GM21576 (cell line): ENCODE data around the gene NRIP3.

Experiments
- ATAC-seq: cut with Tn5 transposase; IDR thresholded peaks from one replicate; pipeline ENCODE4 v1.9.1; 2021; ENCODE audit warnings: mild to moderate bottlenecking, moderate library complexity; ENCODE audit not compliant: unreplicated experiment

NRIP3 gene

GRCh38 chr11:8933931-8934330 is 69.9 kb downstream of the NRIP3 start:
- ATAC-seq: no peak

GRCh38 chr11:8932564-8933180 is 71.1 kb downstream of the NRIP3 start, which contains the start of gene C11orf16:
TSS of gene C11orf16 (minus strand) at chr11:8932947. CDS start at chr11:8932308, 639 bp downstream.
- no peak for ATAC-seq
